ENCODE results near the gene ZNF134.
A peak's percentile ranks its signal among the peaks of the same experiment; 100 is the strongest.

DNA sequence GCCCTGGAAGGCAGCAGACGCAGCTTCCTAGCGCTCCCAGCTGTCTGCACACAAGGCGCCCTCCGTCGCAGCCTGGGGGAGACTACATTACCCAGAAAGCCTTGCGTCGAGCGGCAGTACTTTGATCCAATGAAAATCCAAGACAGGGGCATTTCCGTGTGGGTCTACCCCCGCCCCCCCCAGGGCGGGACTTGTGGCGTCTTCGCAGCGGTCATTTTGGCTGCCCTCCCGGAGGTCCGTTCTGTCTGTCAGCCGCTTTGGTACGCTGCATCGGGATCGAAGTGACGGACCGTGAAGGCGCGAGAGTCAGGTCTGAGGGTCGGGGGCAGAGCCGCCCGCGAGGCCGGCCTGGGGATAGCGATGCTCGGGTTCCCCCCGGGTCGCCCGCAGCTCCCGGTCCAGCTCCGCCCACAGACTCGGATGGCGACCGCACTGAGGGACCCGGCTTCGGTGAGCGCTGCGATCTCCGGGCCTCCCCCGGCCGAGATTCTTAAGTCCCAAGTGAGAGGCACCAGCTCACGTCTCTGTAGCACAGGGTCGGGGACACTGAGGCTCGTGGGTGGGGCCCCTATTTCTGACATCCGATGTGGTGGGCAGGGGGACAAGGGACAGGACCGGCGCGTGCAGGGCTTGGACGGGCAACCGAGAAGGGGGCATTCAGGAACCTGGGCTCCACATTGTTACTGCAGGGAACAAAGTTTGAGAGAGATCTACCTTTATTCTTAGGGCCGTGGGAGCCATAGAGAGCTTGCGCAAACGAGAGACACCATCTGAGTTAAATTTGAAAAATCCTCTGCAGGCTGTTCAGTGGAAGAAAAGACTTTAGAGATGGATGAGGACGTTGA is 19.2 kb downstream of the ZNF134 start, which contains the start of gene ZNF211:
- TF ChIP-seq POLR2A (IDR thresholded peaks at IDR 0.05; ENCODE audit: low read depth, low read length), result peak; percentile 79; the same call in 1 of the 2 replicates
- peak; percentile 59; the same call in 1 of the 2 replicates for TF ChIP-seq POLR2AphosphoS5 (IDR thresholded peaks at IDR 0.05; ENCODE audit: low read depth, low read length)
- TF ChIP-seq TAF1 (IDR thresholded peaks at IDR 0.05; ENCODE audit: borderline replicate concordance, low read depth, low read length), result no peak
